ENCODE measurements around the gene FPGT.
"Not testable (repeated sequence)": the region's sequence is repeated elsewhere in the genome, so short reads cannot be mapped to it uniquely, and the experiment has no call there.

The FPGT gene

GRCh38 chr1:74197657-74198552, at the start of gene FPGT, which contains the start of gene LRRIQ3:
TSS of gene FPGT (plus strand) at chr1:74198242. CDS start at chr1:74198279, 37 bp downstream.
TSS of gene LRRIQ3 (minus strand) at chr1:74198176. CDS start at chr1:74183684, 14,492 bp downstream.
- peak; percentile 96 for DNase-seq

GRCh38 chr1:74160046-74160445, 38.0 kb upstream of the FPGT start:
- DNase-seq = no peak

- no peak for DNase-seq
Observed at GRCh38 chr1:74161497-74161896, 36.5 kb upstream of the FPGT start.

GRCh38 chr1:74162333-74162732, 35.7 kb upstream of the FPGT start:
- no peak for DNase-seq

- DNase-seq = not testable (repeated sequence)
Observed at GRCh38 chr1:74174423-74174822, 23.6 kb upstream of the FPGT start.

GRCh38 chr1:74180490-74180889, 17.6 kb upstream of the FPGT start:
- DNase-seq = no peak

GRCh38 chr1:74193908-74194307, 4.1 kb upstream of the FPGT start:
- no peak for DNase-seq

- DNase-seq = no peak
Observed at GRCh38 chr1:74195339-74195738, 2.7 kb upstream of the FPGT start.

- DNase-seq = no peak
Observed at GRCh38 chr1:74197255-74197654, 787 bp upstream of the FPGT start.

- DNase-seq = no peak
Observed at GRCh38 chr1:74199504-74199903, 1.5 kb downstream of the FPGT start.

- no peak for DNase-seq
Observed at GRCh38 chr1:74205266-74205665, 7.2 kb downstream of the FPGT start.

GRCh38 chr1:74215229-74215628, 17.2 kb downstream of the FPGT start:
- no peak for DNase-seq

- no peak for DNase-seq
Observed at GRCh38 chr1:74222701-74223100, 24.7 kb downstream of the FPGT start.

GRCh38 chr1:74223453-74223852, 25.4 kb downstream of the FPGT start:
- DNase-seq = no peak

- DNase-seq = no peak
Observed at GRCh38 chr1:74235153-74235552, 37.1 kb downstream of the FPGT start, which contains the start of gene TNNI3K. TSS of gene TNNI3K (plus strand) at chr1:74235387. CDS start at chr1:74235452, 65 bp downstream.

- no peak for DNase-seq
Observed at GRCh38 chr1:74236440-74236839, 38.4 kb downstream of the FPGT start.

GRCh38 chr1:74237035-74237434, 39.0 kb downstream of the FPGT start:
- no peak for DNase-seq

GRCh38 chr1:74237787-74238186, 39.7 kb downstream of the FPGT start:
- no peak for DNase-seq

GRCh38 chr1:74245168-74245772, 47.2 kb downstream of the FPGT start:
- no peak for DNase-seq

- DNase-seq = no peak
Observed at GRCh38 chr1:74246315-74246714, 48.3 kb downstream of the FPGT start.

GRCh38 chr1:74247881-74248528, 50.0 kb downstream of the FPGT start:
- DNase-seq = no peak

GRCh38 chr1:74253243-74253824, 55.3 kb downstream of the FPGT start:
- not testable (repeated sequence) for DNase-seq

All from activated CD4-positive, alpha-beta T cell treated with anti-CD3 and anti-CD28 coated beads, Interleukin-2, amount 50 U/mL, for 16 hours (primary cell).